GM19240 (cell line): ENCODE results near the gene COX6B1.
"Not testable (repeated sequence)": the region's sequence is repeated elsewhere in the genome, so short reads cannot be mapped to it uniquely, and the experiment has no call there.

Experiments
- DNase-seq: peaks from one replicate; pipeline ENCODE4 v3.0.0; 2011; ENCODE audit warnings: low spot score; ENCODE audit not compliant: insufficient read length

COX6B1 gene

DNA sequence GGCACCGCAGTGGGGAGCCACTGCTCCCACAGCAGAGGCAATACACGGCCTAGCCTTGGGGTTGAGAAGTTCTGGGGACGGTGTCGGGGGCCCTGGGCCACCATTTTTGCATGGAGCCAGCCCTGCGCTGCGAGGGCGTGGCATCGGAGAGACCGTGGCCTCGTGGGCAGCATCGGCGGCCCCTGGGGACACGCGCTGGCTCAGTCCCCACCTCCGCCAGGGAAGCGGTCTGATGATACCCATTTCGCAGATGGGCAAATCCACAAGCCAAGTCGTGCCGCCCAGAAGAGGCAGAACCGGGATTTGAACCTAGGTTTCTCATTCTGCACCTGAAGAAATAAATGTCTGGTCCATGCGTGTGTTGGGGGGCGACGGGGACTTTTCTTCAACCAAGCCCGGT, 17.0 kb downstream of the COX6B1 start:
- DNase-seq, result no peak

DNA sequence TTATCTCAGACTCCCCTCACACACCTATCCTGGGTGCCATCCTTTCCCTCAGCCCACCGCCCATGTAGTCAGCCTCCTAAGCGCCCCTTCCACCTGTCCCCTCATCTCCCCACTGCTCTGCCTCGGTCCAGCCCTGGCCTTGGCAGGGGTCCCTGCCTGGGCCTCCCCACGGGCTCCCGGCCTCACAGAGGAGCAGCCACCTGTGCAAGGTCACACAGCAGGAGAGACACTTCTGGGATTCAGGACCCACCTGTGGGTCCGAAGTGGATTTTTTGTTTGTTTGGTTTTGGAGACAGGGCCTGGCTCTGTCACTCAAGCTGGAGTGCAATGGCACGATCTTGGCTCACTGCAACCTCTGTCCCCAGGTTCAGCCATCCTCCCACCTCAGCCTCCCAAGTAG, 17.5 kb downstream of the COX6B1 start:
- DNase-seq, result no peak

DNA sequence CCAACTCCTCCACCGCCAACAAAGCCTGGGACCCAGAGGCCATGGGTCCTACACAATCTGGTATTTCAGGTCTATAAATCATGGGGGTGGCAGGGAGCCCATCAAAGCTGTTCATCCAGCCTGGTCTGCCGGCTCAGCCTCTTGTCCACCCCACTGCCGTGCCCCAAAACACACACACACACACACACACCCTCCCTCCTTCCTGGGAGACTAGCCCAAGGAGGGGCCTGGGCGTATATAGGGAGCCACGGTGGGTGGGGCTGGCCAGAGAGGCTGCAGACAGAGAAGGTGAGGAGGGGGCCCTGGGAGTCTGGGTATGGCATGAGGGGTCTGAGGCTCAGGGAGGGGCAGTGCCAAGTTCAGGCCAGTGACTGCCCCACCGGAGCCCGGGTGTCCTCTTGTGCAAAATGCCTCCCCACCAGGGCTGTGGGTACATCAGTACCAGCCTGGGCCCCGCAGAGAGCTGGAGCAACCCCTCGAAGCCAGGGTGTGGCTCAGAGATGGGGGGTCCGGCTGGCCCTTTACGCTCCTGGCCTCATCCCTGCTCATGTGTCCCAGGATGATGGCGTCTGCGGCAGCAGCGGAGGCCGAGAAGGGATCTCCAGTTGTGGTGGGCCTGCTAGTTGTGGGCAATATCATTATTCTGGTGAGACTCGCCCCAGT, 18.3 kb downstream of the COX6B1 start, which contains the start of gene UPK1A:
TSS of gene UPK1A (plus strand) at position 267 of the 663 bp plus-strand sequence. CDS start at position 563, 296 bp downstream.
- no peak for DNase-seq

DNA sequence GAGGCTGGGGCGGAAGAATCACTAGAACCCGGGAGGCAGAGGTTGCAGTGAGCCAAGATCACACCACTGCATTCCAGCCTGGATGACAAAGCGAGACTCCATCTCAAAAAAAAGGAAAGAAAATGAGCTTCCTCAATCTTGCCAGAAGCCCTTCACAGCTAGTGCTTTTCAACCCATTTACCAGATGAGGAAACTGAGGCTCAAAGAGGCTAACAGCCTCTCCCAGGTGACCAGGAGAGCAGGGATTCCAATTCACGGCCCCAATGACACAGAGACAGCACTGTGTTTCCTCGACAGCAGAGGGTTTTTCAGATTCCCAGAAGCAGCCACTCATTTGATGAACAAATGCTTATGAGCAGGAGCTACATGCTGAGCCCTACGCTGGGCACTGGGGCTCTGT, 21.4 kb downstream of the COX6B1 start:
- no peak for DNase-seq

DNA sequence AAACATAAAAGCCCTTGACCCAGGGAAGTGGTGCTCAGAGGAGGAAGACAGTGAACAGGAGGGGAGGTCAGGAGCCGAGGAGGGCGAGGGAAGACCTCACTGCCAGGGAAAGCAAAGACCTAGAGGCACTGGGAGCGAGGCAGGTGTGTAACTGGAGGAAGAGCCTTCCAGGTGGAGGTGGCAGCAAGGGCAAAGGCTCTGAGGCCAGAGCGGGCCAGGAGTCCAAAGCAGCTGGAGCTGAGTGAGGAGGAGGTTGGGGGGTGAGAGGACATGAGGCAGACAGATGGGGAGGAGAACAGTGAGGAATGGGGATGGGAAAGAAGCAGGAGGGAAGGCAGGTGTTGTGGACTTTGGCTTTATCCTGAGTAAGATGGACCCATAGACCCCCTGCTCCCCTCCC, 21.9 kb downstream of the COX6B1 start:
- no peak for DNase-seq

DNA sequence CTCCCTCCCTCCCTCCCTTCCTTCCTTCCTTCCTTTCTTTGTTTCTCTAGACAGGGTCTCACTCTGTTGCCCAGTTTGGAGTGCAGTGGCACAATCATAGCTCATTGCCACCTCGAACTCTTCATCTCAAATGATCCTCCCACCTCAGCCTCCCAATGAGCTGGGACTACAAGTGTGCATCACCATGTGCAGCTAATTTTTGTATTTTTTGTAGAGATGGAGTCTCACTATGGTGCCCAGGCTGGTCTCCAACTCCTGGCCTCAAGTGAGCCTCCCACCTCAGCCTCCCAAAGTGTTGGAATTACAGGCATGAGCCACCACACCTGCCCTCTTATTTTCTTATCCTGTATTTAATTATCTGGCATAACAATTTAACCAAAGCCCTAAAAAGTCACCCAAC, 22.6 kb downstream of the COX6B1 start:
- no peak for DNase-seq

DNA sequence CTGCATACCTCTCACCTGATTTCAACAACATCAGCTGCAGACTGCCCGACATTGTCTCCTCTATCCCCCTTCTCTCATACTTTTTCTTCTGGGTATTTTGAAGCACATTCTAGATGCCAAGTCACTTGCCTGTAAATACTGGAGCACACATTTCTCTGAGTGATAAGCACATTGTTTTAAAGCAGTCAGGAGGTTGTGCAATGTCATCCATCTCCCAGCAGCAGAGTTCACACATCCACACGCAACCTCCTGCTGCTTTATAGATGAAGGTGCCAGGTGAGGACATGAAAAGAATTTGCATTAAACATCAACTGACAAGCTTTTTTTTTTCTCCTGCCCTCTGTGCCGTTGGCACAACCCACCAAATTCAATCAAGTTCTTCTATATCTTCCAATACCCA, 23.7 kb downstream of the COX6B1 start:
- DNase-seq, result no peak

DNA sequence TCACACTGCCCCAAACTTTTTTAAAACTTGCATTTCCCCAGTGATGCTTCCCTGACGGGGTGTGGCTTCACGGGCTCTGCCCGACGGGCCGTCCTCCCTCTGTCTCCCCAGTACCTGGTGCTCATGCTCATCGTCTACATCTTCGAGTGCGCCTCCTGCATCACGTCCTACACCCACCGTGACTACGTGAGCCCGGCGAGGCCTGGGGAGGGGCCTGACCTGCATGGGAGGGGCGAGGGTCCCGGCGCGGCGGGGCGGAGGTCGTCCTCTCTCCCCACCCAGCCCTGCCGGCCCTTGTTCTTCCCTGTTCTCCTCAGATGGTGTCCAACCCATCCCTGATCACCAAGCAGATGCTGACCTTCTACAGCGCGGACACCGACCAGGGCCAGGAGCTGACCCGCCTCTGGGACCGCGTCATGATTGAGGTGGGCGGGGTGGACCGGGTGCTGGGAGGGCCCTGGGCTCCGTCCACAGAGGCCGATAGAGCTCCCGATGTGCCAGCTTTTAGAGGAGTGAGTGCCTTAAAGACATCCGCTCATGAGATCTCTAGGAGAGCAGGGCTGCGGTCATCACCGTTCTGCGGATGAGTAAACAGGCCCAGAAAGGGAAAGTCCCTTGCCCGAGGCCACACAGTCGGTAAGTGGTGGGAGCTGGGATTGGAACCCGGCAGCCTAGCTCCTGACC, 25.1 kb downstream of the COX6B1 start:
- DNase-seq, result no peak

DNA sequence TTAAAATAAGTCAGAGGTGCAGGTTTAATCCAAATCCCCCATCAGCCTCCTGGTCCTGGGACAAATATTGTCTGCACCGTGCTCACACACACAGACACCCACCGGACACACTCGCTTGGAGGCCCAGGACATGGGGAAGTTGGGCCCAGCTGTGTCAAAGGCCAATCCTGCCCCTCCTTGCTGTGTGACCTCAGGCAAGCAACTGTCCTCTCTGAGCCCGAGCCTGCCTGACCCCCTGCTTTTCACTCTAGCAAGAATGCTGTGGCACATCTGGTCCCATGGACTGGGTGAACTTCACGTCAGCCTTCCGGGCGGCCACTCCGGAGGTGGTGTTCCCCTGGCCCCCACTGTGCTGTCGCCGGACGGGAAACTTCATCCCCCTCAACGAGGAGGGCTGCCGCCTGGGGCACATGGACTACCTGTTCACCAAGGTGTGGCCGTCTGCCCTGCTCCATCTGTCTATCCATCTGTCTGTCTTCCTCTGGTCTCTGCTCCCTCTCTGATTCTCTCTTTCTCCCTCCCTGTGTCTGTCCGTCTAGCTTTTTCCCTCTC, 27.5 kb downstream of the COX6B1 start:
- no peak for DNase-seq

DNA sequence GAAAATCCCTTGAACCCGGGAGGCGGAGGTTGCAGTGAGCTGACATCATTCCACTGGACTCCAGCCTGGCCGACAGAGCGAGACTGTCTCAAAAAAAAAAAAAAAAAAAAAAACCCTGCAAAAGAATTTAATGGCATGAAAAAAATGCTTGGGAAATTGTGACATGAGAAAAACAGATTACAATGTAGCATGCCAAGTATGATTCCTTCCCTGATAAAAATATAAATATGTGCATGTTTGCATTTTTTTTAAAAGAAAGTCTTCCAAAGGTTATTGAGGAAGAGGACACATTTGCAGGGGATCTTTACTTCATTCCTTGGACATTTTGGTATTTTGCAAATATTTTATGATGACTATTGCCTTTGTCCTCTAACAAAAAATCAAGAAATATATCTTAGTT, 41.7 kb downstream of the COX6B1 start:
- DNase-seq, result no peak

DNA sequence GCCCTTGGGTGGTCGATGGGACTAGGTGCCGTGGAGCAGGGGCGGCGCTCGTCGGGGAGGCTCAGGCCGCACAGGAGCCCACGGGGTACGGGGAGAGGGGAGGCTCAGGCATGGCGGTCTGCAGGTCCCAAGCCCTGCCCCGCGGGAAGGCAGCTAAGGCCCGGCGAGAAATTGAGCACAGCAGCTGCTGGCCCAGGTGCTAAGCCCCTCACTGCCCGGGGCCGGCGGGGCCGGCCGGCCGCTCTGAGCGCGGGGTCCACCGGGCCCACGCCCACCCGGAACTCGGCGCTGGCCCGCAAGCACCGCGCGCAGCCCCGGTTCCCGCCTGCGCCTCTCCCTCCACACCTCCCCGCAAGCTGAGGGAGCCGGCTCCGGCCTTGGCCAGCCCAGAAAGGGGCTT, 43.0 kb downstream of the COX6B1 start:
- DNase-seq, result not testable (repeated sequence)

DNA sequence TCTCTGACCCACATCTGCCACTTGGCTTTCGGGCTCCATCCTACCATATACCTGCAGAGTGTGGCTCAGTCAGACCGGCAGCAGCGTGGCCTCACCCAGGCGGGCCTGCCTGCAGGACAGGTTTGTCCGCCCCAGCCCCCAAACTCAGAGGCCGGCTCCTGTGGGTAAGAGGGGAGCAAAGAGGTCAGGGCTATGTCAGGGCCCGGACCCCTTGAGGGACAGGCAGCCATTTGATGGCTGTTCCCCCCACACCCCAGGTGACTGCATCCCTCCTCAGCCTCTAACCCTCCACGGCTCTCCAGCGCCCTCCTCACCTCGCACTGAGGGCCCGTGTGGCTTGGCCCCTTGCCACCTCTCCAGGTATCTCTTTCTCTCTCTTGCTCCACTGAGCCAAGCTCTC, 43.9 kb downstream of the COX6B1 start:
- no peak for DNase-seq

DNA sequence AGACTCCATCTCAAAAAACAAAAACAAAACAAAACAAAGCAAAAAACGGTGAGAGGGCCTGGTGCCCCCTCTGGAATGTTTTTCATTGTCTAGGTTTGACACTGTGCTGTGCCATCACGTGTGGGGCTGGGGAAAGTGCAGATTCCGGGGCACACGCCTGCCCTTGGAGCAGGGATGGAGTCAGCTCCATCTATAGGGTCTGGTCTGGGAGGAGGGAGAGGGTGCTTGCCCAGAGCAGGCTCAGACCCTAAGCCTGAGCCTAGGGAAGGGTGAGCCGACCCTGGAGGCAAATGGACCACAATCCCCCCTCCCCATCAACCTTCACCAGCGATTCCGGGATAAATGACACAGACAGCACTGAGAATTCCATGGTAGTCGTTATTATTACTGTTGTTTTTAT, 45.3 kb downstream of the COX6B1 start:
- no peak for DNase-seq

DNA sequence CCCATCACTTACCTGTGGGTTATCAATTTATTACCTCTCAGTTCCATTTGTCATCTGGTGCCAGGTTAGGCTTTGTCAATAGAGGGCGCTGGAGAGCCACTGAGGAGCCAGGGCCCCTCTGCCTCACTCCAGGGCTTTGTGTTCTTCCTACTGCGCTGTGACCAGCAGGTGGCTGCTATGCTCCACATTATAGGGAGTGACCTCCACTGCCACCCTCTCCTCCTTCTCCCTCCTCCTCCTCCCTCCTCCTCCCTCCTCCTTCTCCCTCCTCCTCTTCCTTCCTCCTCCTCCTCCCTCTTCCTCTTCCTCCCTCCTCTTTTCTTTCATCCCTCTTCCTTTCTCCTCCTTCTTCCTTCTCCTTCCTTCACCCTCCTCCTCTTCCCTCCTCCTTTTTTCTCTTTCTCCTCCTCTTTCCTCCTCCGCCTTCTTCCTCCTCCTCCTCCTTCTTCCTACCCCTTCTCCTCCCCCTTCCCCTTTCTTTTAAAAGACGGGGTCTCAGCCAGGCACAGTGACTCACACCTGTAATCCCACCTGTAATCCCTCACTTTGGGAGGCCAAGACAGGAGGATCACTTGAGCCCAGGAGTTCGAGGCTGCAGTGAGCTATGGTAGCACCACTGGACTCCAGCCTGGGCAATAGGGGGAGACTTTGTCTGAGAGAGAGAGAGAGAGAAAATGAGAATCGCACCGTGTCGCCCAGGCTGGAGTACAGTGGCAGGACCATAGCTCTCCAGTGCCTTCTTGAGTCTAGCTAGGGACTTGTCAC, 45.9 kb downstream of the COX6B1 start:
- DNase-seq, result peak; percentile 85

DNA sequence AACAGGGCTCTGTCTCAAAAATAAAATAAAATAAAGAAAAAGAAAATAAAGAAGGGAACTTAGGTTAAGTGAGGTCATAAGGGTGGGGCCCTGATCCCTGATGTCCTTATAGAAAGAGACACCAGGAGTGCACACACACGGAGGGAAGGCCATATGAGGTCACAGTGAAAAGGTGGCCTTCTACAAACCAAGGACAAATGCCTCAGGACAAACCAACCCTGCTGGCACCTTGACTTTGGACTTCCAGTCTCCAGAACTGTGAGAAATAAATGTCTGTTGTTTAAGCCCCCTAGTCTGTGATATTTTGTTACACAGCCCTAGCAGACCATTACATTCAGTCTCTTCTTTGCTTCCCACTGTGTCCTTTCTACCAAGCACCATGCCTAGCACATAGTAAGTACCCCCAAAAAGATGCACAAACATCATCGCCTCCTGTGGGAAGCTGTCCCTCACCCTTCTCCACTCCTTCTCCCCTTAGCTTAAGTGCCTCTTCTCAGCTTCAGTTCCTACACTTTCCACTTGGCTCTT, 47.8 kb downstream of the COX6B1 start:
- DNase-seq, result no peak

DNA sequence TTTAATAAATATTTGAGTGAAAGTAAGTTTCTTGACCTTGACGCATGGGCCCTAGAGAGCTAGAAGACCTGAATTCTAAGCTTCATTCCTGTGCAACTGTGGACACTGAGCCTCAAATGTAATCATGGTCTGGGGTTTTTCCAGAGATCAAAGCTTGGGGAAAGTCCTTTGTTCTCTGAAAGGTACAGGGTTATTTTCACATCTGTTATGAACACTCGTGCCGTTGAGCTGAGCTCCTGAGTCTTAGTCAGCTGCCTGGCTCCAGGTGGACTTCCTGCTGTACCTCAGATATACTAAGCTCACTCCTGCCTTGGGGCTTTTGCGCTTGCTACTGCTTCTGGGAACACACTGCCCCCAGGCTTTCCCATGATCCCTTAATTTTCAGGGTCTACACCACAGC, 48.7 kb downstream of the COX6B1 start:
- DNase-seq, result no peak

DNA sequence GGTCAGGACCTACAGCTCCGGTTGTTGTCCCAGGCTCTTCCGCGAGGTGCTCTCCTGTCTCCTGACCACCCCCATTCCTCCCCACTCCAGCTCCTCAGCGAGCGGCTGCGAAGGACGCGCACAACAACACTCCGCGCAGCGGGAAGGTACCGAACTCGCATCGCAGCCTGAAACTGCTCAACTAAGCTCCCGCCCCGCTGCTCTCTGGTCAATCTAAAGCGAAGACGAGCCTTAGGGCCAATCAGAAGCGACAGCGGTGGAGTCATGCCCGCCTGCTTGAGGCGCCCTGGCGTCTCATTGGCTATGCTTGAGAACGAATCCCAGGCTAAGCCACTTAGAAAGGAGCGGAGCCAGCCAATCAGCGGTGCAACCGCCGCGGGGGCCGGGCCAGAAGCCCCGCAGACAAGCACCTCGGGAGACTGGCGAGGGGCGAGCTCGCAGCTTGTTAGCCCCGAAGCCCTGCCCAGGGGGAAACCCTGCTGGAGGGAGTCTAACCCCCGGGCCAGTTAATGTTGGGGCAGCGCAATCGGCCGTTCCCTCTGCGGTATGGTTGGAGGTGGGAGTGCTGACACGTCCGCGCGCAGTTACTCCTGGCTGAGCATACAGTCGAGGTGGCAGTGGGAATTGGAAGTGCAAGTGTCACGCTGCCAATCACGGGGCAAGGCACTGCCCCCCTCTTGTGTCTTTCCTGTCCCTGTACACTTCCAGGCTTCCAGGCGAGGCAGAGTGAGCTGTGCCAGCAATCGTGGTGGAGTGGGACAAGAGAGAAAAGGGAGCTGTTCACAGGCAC, 54.3 kb downstream of the COX6B1 start:
- peak; percentile 72 for DNase-seq

DNA sequence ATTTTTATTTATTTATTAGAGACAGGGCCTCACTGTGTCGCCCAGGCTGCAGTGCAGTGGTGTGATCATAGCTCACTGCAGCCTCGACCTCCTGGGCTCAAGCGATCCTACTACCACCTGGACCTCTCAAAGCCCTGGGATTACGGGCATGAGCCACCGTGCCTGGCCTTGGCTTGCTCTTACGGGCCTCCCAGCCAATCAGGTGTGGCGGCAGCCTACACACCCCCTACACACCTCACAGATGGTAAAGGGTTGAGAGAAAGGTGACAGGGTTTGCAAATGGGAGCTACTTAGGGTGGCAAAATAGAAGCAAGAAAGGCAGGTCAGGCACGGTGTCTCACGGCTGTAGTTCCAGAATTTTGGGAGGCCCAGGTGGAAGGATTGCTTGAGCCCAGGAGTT, 55.2 kb downstream of the COX6B1 start:
- no peak for DNase-seq

DNA sequence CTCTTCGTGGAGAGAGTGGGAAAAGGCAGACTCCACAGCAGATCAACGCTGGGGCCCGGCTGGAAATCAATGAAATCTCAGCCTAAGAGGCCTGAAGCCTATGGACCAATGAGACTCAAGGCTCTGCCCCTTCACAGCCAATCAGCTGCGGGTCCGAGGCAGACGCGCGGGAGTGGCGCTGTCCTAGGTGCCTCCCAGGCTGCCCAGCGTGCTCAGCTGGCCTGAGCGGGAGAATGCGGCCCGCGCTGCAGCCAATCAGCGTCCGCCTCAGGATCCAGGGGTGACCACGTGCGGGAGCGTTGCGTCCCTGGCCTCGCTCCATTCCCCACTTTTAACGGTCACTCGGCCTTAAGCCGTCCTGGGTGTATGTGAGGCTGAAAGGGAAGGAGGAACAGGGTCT, 56.1 kb downstream of the COX6B1 start, which contains the start of gene ZBTB32:
TSS of gene ZBTB32 (plus strand) at position 341 of the 400 bp plus-strand sequence. CDS start 10,069 bp downstream, outside the sequence.
- DNase-seq, result no peak
